Fibroblast of lung (primary cell): ENCODE data around the gene RAB20. TPM values are rescaled to one million over a fixed set of nuclear protein-coding genes. Genes with fewer than 3 reads are reported as not detected.
"Not testable (repeated sequence)": the region's sequence is repeated elsewhere in the genome, so short reads cannot be mapped to it uniquely, and the experiment has no call there.

Experiments used
- DNase-seq, 2 donors: peaks; one replicate each; pipeline versions ENCODE4 v3.0.0 to v3.0.0-alpha.2; 2010; ENCODE audit warnings: low read depth in 2 of 2
- H2AFZ ChIP-seq: 2 replicates; pipeline ENCODE4 v1.5.1; 2012; ENCODE audit warnings: low read length, control low read depth, inconsistent platforms
- H3K27ac ChIP-seq: 2 replicates; pipeline ENCODE4 v1.5.1; 2011; ENCODE audit warnings: low read length, control low read depth; ENCODE audit not compliant: insufficient read depth
- H3K27me3 ChIP-seq: 2 replicates; pipeline ENCODE4 v1.5.1; 2011; ENCODE audit warnings: mild to moderate bottlenecking, low read length; ENCODE audit not compliant: control insufficient read depth, insufficient read depth
- H3K36me3 ChIP-seq: 2 replicates; pipeline ENCODE4 v1.5.1; 2011; ENCODE audit warnings: low read length; ENCODE audit not compliant: control insufficient read depth, insufficient read depth
- H3K4me1 ChIP-seq: 2 replicates; pipeline ENCODE4 v1.5.1; 2011; ENCODE audit warnings: low read length; ENCODE audit not compliant: control insufficient read depth, insufficient read depth; ENCODE audit errors: extremely low read depth
- H3K4me2 ChIP-seq: 2 replicates; pipeline ENCODE4 v1.5.1; 2011; ENCODE audit warnings: low read length, control low read depth; ENCODE audit not compliant: insufficient read depth; ENCODE audit errors: extremely low read depth
- H3K4me3 ChIP-seq, 4 experiments: fragments of 200-600 bp in 1 of 4; sonication (generic) in 1 of 4; replicated peaks in 1 of 4; 2 replicates each; pipeline ENCODE4 v1.5.1; 2011 to 2016; ENCODE audit warnings: low read length in 4 of 4, low read depth in 3 of 4, mild to moderate bottlenecking in 3 of 4, control low read depth in 2 of 4, inconsistent platforms in 1 of 4, mixed read lengths in 1 of 4; ENCODE audit not compliant: insufficient read depth in 1 of 4; ENCODE audit errors: control extremely low read depth in 1 of 4
- H3K79me2 ChIP-seq: 2 replicates; pipeline ENCODE4 v1.5.1; 2012; ENCODE audit warnings: mild to moderate bottlenecking, low read length, inconsistent platforms; ENCODE audit not compliant: control insufficient read depth, insufficient read depth
- H3K9ac ChIP-seq: 2 replicates; pipeline ENCODE4 v1.5.1; 2011; ENCODE audit warnings: mild to moderate bottlenecking, low read length, control low read depth; ENCODE audit not compliant: insufficient read depth
- H3K9me3 ChIP-seq: 2 replicates; pipeline ENCODE4 v1.5.1; 2012; ENCODE audit warnings: low read depth, low read length; ENCODE audit not compliant: control insufficient read depth, insufficient read depth
- H4K20me1 ChIP-seq: 2 replicates; pipeline ENCODE4 v1.5.1; 2011; ENCODE audit warnings: low read length; ENCODE audit not compliant: control insufficient read depth, insufficient read depth; ENCODE audit errors: extremely low read depth
- CTCF ChIP-seq, 2 donors: IDR thresholded peaks in 1 of 2; conservative IDR thresholded peaks in 1 of 2; 1 replicate in 1 of 2; 2 replicates in 1 of 2; pipeline ENCODE4 v1.5.1; 2011 to 2012; ENCODE audit warnings: low read length in 2 of 2, control low read depth in 1 of 2, inconsistent platforms in 1 of 2, low read depth in 1 of 2, mild to moderate bottlenecking in 1 of 2
- EZH2 ChIP-seq: IDR thresholded peaks from 2 replicates; pipeline ENCODE4 v1.5.1; 2012; ENCODE audit warnings: low read length, control low read depth, mild to moderate bottlenecking; ENCODE audit errors: missing control alignments
- polyA plus RNA-seq, 2 donors: library from polyadenylated mRNA; depleted of rRNA in 1 of 2; stranded (reverse) in 1 of 2; unstranded in 1 of 2; fragments of >200 nt; gene quantifications; 2 replicates each; pipeline ENCODE4 v1.2.1, GENCODE V29; 2011 to 2012; ENCODE audit warnings: missing spikeins in 1 of 2
- total RNA-seq: library from RNA; depleted of rRNA; stranded (reverse); fragments of >200 nt; gene quantifications from 2 replicates; pipeline ENCODE4 v1.2.1, GENCODE V29; 2014

RAB20 gene
- total and polyA plus RNA-seq, 2 donors (not counting 1 experiment from before 2014, with no cell fraction given), result 3.5 to 4.3 TPM

DNA sequence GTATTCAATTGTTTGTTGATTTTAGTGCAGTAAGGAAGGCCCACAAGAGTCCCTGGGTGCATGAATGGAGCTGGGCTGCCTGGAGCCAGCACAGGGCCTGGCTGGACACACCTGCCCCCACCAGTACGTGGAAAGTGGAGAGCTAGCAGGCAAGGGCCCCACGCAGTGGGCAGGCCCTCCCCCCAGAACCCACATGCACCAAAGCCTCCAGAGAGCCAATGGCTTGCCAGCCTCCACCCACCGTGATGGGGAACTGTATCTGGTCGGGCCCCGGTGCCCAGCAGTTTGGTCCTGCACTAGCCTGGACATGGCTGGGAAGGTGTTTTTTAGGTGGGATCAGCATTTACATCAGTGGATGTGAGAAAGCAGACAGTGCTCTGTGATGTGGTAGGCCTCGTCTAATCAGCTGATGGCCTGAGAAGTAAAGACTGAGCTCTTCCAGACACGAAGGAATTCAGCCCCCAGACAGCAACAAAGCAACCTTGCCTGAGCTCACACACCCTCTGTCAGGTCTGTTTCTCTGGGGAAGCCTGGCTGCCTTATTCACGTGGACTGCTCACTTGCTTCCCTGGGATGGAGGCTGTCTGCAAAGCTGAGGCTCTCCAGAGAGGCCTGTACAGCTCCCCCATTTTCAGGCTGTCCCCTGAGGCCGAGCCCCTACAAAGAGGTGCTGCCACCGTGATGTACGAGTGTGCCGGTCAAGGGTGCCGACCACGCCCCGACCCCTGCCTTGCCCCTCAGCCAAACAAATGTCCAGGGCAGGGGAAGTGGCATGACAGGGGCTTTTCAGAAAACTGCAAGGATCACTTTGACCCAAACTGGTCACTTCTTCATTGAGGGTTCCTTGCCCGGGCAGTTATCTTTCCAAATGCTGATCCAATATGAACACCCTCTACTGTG lies 27.5 kb downstream of the RAB20 start:
- Histone ChIP-seq H3K9me3 (no peaks in the 10 kb centered on the region), H3K9ac (no peak overlapping the region), H3K79me2 (no peaks in the 10 kb centered on the region), H3K27me3 (no peaks in the 10 kb centered on the region), H3K4me1 (no peaks in the 10 kb centered on the region), H3K4me2 (no peak overlapping the region), H4K20me1 (no peaks in the 10 kb centered on the region), H3K4me3 (no peak overlapping the region), H3K27ac (no peak overlapping the region), H2AFZ (no peak overlapping the region), H3K36me3 (no peaks in the 10 kb centered on the region)
- no peak for DNase-seq
- no peak for TF ChIP-seq CTCF (conservative IDR thresholded peaks at IDR 0.05 in 1 of 2, IDR thresholded peaks at IDR 0.05 in 1 of 2; ENCODE audit: low read depth in 1 of 2, low read length in 2 of 2)
- no peak for TF ChIP-seq EZH2

DNA sequence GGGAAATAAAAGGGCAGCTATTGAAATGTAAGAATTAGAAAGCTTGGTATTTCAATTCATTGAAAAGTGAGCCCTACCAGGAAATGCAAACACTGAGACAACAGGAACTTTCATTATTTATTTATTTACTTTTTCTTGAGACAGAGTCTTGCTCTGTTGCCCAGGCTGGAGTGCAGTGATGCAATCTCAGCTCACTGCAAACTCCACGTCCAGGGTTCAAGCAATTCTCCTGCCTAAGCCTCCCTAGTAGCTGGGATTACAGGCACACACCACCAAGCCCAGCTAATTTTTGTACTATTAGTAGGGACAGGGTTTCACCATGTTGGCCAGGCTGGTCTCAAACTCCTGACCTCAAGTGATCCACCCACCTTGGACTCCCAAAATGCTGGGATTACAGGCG lies 29.3 kb downstream of the RAB20 start:
- not testable (repeated sequence) for H3K4me3 ChIP-seq, DNase-seq, H4K20me1 ChIP-seq, H3K79me2 ChIP-seq, H3K4me2 ChIP-seq, H3K36me3 ChIP-seq, H3K27ac ChIP-seq, H2AFZ ChIP-seq, H3K9me3 ChIP-seq, H3K9ac ChIP-seq, H3K4me1 ChIP-seq, H3K27me3 ChIP-seq

- TF ChIP-seq CTCF (conservative IDR thresholded peaks at IDR 0.05 in 1 of 2, IDR thresholded peaks at IDR 0.05 in 1 of 2; ENCODE audit: low read depth in 1 of 2, low read length in 2 of 2), result no peak
- no peak for TF ChIP-seq EZH2
- DNase-seq, result no peak
- H2AFZ ChIP-seq, result no peak overlapping the region
- H3K36me3 ChIP-seq, result no peaks in the 10 kb centered on the region
- H3K27ac ChIP-seq, result no peak overlapping the region
- no peaks in the 10 kb centered on the region for H3K27me3 ChIP-seq
- H3K4me3 ChIP-seq, result no peak overlapping the region
- H3K9me3 ChIP-seq, result no peaks in the 10 kb centered on the region
- no peak overlapping the region for H3K9ac ChIP-seq
- H4K20me1 ChIP-seq, result no peaks in the 10 kb centered on the region
- H3K79me2 ChIP-seq, result no peaks in the 10 kb centered on the region
- no peak overlapping the region for H3K4me2 ChIP-seq
- no peaks in the 10 kb centered on the region for H3K4me1 ChIP-seq
Measured at GRCh38 chr13:110531671-110532083, 29.8 kb downstream of the RAB20 start.
